Measurements from ENCODE around the gene ARFRP1. TPM values are rescaled to one million over a fixed set of nuclear protein-coding genes. Genes with fewer than 3 reads are reported as not detected.

ARFRP1 gene
- total and polyA plus RNA-seq, 2 of the 13 experiments (the other 11 are each of a cell fraction or from before 2014, with no cell fraction given), result 32.0 to 51.1 TPM

DNA sequence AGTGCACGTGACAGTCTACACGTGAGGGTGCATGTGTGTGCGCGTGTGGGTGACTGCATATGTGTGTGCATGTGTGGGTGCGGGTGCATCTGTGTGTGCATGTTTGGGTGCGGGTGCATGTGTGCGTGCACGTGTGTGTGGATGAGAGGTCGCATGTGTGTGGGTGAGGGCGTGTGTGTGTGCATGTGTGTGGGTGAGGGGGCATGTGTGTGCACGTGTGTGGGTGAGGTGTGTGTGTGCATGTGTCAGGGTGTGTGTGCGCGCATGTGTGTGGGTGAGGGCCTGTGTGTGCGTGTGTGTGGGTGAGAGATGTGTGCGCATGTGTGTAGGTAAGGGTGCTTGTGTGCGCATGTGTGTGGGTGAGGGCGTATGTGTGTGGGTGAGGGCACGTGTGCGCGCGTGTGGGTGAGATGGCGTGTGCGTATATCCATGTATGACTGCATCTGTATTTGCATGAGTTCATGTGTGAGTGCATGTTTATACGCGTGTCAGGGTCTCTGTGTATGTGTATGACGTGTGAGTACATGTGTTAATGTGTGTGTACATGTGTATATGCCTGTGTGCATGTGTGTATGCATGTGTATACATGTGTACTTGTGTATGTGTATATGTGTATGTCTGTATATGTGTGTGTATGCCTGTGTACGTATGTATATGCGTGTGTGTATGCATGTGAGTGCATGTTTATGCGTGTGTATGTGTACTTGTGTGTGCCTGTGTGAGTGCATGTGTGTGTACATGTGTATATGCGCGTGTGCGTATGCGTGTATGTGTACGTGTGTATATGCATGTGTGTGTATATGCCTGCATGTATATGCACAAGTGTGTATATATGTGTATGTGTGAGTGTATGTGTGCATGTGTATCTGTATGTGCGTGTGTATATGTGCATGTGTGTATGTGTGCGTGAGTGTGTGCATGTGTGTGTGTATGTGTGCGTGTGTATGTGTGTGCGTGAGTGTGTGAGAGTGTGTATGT, 24.6 kb upstream of the ARFRP1 start (continued):
- TF ChIP-seq ARID5B (CRISPR knock-in tag; IDR thresholded peaks at IDR 0.05) (no peak), ZNF326 (CRISPR knock-in tag; IDR thresholded peaks at IDR 0.05; ENCODE audit: borderline replicate concordance) (no peak), CEBPG (CRISPR knock-in tag; IDR thresholded peaks at IDR 0.05) (no peak), BATF2 (CRISPR knock-in tag; IDR thresholded peaks at IDR 0.05) (peak; percentile 38; the same call in 1 of the 2 replicates), FOXJ3 (CRISPR knock-in tag; IDR thresholded peaks at IDR 0.05; ENCODE audit: borderline replicate concordance) (no peak)

DNA sequence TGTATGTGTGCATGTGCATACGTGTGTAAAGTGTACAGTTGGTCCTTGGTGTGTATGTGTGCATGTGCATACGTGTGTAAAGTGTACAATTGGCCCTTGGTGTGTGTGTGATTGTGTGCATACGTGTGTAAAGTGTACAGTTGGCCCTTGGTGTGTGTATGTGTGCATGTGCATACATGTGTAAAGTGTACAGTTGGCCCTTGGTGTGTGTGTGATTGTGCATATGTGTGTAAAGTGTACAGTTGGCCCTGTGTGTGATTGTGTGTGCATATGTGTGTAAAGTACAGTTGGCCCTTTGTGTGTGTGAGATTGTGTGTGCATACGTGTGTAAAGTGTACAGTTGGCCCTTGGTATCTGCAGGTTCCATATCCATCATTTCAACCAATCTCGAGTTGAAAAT, 23.6 kb upstream of the ARFRP1 start:
- H3K9ac ChIP-seq (ENCODE audit: insufficient read depth, low read depth, low read length), result no peak overlapping the region
- DNase-seq (ENCODE audit: low spot score), result no peak
- intact Hi-C loops (cut with micrococcal nuclease; ENCODE audit: unreplicated experiment), result no loop called here
- WGBS (ENCODE audit: low lambda C conversion rate), result 95% methylated on average over 5 of the region's 5 CpGs
- H3K27ac ChIP-seq (ENCODE audit: extremely low read length, insufficient read depth, low read length), result no peak overlapping the region
- no peak overlapping the region for H3K4me2 ChIP-seq (ENCODE audit: low read depth, low read length)
- ATAC-seq, result no peak
- peaks cover 36% of the 10 kb centered on the region for H3K79me2 ChIP-seq (ENCODE audit: insufficient read depth, low read length)
- ChIA-PET CTCF (ENCODE audit: low intra/inter-chr PET ratio, low total read pairs) (no interaction called here), POLR2A (no interaction called here)
- no peaks in the 10 kb centered on the region for H3K9me3 ChIP-seq (ENCODE audit: low read length)
- peak; percentile 42 for FAIRE-seq
- H4K20me1 ChIP-seq (ENCODE audit: insufficient read depth, low read length), result no peaks in the 10 kb centered on the region
- H3K4me1 ChIP-seq (ENCODE audit: insufficient read depth, low read length), result peaks cover 57% of the 10 kb centered on the region
- H3K27me3 ChIP-seq (ENCODE audit: control insufficient read depth in 1 of 2, insufficient read depth in 2 of 2, low read length in 2 of 2), result no peaks in the 10 kb centered on the region
- peaks cover 26 to 47% of the 10 kb centered on the region in 2 experiments for H3K36me3 ChIP-seq (replicated peaks in 1 of 2; ENCODE audit: control insufficient read depth in 1 of 2, insufficient read depth in 2 of 2, low read length in 2 of 2)
- no TSS peak for BruUV-seq (replicated peaks)
- H3K4me3 ChIP-seq (replicated peaks in 1 of 3; ENCODE audit: insufficient read depth in 1 of 3, low read depth in 2 of 3, low read length in 3 of 3), result no peak overlapping the region
- H2AFZ ChIP-seq (ENCODE audit: low read length), result no peak overlapping the region
- in situ Hi-C loops (cut with HindIII; ENCODE audit: extremely low pct_ligation_motif_present, low pct_unique_long_range_greater_than_20kb), result no loop called here
- TF ChIP-seq NBN (conservative IDR thresholded peaks at IDR 0.05), result peak; percentile 74; the same call in 1 of the 2 replicates
- no peak for TF ChIP-seq REXO4 (CRISPR knock-in tag; IDR thresholded peaks at IDR 0.05; ENCODE audit: borderline replicate concordance)
- peak; percentile 97; the same call in 1 of the 2 replicates for TF ChIP-seq IKZF1 (IDR thresholded peaks at IDR 0.05)
- peak; percentile 38; the same call in 1 of the 2 replicates for TF ChIP-seq RAD51 (IDR thresholded peaks at IDR 0.05; ENCODE audit: borderline replicate concordance)
- 0 out of 2 replicates have a peak, but pooled peaks have one; percentile 53 for TF ChIP-seq FOXP1 (IDR thresholded peaks at IDR 0.05)
- no peak for TF ChIP-seq FOXP1 (CRISPR knock-in tag; IDR thresholded peaks at IDR 0.05)
- TF ChIP-seq ZNF264 (CRISPR knock-in tag; IDR thresholded peaks at IDR 0.05), result no peak
- TF ChIP-seq DNMT1 (CRISPR knock-in tag; IDR thresholded peaks at IDR 0.05), result no peak
- no peak for TF ChIP-seq ZNF232 (CRISPR knock-in tag; IDR thresholded peaks at IDR 0.05; ENCODE audit: borderline replicate concordance)
- TF ChIP-seq SP1 (IDR thresholded peaks at IDR 0.05), result 0 out of 2 replicates have a peak, but pooled peaks have one; percentile 54
- TF ChIP-seq SP1 (CRISPR knock-in tag; IDR thresholded peaks at IDR 0.05), result no peak
- no peak for TF ChIP-seq NCOA5 (CRISPR knock-in tag; IDR thresholded peaks at IDR 0.05)
- 0 out of 2 replicates have a peak, but pooled peaks have one; percentile 41 for TF ChIP-seq NONO (IDR thresholded peaks at IDR 0.05)
- no peak for TF ChIP-seq NONO (CRISPR knock-in tag; conservative IDR thresholded peaks at IDR 0.05)
- peak; percentile 48; the same call in 1 of the 2 replicates for TF ChIP-seq ATM (IDR thresholded peaks at IDR 0.05; ENCODE audit: borderline replicate concordance)
- 0 out of 2 replicates have a peak, but pooled peaks have one; percentile 14 for TF ChIP-seq NFRKB (IDR thresholded peaks at IDR 0.05)
- TF ChIP-seq LCORL (IDR thresholded peaks at IDR 0.05), result 0 out of 2 replicates have a peak, but pooled peaks have one; percentile 40
- TF ChIP-seq LCORL (CRISPR knock-in tag; IDR thresholded peaks at IDR 0.05), result no peak
